Adipose tissue (tissue), 3 donors: ENCODE results near the gene SNX18. TPM values are rescaled to one million over a fixed set of nuclear protein-coding genes. Genes with fewer than 3 reads are reported as not detected.

Experiments
- H3K27ac ChIP-seq: one replicate; pipeline ENCODE4 v1.5.1; 2013; ENCODE audit warnings: low read depth, low read length
- WGBS, 3 donors: extraction: QIAGEN DNeasy Blood & Tissue Kit; methylation state at CpG; one replicate each; pipeline ENCODE4 v1.1.7; 2013; 5-methylcytosine and 5-hydroxymethylcytosine counted together
- polyA plus RNA-seq, 3 donors: library from polyadenylated mRNA; stranded (reverse); fragments of 200-250 nt; gene quantifications; one replicate each; pipeline ENCODE4 v1.2.3, GENCODE V29; 2013
- donor health status: healthy with polysubstance abuse.
- donor health status: Bipolar disorder and iron deficiency.
- donor health status: healthy.

Gene SNX18
- polyA plus RNA-seq, 3 donors, result 4.2 to 15.9 (median 11.2) TPM

GRCh38 chr5:54563083-54563761 lies 45.7 kb downstream of the SNX18 start:
- 59 to 96% (median 76%) methylated on average over 1 of the region's 1 CpG for WGBS, 3 donors
- no peak overlapping the region for H3K27ac ChIP-seq

DNA sequence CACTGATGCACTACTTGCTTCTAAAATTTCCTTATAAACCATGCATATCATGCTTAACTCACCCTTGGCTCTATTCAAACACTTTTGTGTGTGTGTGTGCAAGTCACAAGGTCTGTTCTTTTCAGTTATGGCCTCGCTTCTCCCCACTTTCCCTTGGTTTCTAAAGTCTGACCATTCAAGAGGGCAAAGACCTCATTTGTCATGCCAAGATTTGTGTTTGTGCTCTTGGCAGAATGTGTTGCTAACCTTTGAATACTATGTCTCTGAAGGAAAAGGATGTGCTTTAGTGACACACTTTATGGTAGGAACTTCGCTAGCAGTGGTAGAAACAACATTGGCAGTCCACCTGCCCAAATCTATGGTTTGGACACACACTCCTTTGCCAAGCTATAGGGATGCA lies 50.4 kb downstream of the SNX18 start:
- WGBS, 3 donors, result 91 to 97% (median 92%) methylated on average over 2 of the region's 2 CpGs
- no peak overlapping the region for H3K27ac ChIP-seq

DNA sequence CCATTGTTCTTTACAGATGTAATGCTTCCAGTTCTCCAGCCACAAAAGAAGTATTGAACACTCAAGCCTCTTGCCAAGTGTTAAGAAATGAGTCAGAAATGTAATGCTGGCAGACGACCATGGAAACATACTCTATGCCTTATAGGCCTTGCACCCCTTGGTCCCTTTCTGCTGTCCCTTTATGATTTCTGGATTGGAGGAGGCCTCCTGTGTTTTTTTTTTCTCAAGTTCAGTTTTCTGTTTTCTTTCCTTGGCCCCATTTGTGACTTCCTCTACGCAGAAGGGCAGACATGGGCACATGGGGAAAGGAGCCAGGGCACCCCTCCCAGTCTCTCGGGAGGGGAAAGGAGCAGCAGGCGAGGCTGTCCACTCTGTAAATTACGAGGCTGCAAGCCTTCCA lies 53.4 kb downstream of the SNX18 start:
- no peak overlapping the region for H3K27ac ChIP-seq
- WGBS, 3 donors, result 39 to 69% (median 51%) methylated on average over 5 of the region's 5 CpGs

- WGBS, 3 donors, result 81 to 91% (median 85%) methylated on average over 5 of the region's 5 CpGs
- no peak overlapping the region for H3K27ac ChIP-seq
These were observed 53.9 kb downstream of the SNX18 start for GRCh38 chr5:54571462-54571861.

DNA sequence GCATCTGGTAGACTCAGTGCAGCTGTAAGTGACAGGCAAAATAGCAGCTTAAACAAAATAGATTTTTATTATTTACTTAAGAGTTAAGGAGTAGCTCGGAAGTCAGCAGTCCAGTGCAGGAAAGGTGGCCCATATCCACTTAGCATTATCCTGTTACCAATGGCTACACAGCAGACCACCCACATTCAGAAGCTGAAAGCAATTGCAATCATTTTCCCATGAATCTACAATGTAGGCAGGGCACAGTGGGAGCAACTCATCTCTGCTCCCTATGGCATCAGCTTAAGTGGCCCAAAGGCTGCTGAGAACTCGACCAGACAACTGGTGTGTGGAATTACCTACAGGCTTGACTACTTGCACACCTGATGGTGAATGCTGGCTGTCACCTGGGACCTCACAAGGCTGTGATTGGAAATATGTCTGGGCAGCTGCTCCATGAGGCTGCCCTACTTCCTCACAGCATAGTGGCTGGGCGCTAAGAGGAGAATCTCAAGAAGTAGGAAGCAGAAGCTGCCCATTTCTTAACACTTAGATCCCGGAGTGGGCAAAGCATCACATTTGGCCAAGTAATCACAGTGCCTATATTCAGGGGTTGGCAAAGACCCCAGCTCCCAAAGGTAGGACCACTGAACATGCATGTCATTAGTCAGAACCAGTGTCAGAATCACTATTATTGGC lies 56.4 kb downstream of the SNX18 start:
- no peak overlapping the region for H3K27ac ChIP-seq
- 72 to 76% (median 74%) methylated on average over 4 of the region's 4 CpGs for WGBS, 3 donors

- H3K27ac ChIP-seq, result no peak overlapping the region
- WGBS, 3 donors, result 63 to 95% (median 65%) methylated on average over 5 of the region's 5 CpGs
These were observed 60.0 kb downstream of the SNX18 start for GRCh38 chr5:54577528-54577927.

DNA sequence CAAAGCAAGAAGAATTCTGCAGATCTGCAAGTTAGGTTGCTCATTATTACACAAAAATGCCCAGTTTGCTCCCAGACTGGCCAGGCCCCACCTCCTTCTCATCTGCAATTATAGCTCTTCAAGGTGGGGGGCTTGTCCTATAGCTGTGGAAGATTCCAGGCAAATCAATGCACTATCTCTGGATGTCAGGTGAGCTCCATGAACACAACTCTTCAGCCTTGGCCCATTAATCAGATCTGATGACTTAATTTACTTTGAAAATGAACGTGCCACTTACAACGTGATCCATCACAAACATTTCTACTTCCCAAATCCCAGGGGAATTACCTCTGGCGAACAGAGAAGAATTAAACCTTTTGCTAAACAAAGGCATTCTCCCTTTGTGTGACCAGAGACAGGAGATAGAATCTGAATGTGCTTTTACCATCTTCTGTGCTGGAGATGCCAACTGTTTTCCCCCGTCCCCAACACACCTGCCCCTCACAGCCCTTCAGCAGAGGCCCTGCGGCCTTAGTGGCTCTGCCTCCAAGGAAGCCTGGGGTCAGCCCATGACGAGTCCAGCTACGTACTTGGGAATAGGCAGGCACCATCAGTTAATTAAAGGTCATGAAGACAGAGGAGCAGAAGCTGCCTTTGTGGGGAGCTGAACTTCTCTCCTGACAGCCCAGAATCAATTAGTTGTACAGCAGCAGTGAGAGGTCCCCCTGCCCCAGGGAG lies 60.5 kb downstream of the SNX18 start:
- WGBS, 3 donors, result 82 to 85% (median 83%) methylated on average over 7 of the region's 7 CpGs
- no peak overlapping the region for H3K27ac ChIP-seq

GRCh38 chr5:54579591-54580295 lies 62.2 kb downstream of the SNX18 start:
- WGBS, 3 donors, result 12 to 24% (median 24%) methylated on average over 1 of the region's 1 CpG
- H3K27ac ChIP-seq, result no peak overlapping the region

- H3K27ac ChIP-seq, result no peak overlapping the region
- WGBS, 3 donors, result 25 to 46% (median 30%) methylated on average over 7 of the region's 7 CpGs
These were observed 63.6 kb downstream of the SNX18 start for GRCh38 chr5:54580997-54581811.

DNA sequence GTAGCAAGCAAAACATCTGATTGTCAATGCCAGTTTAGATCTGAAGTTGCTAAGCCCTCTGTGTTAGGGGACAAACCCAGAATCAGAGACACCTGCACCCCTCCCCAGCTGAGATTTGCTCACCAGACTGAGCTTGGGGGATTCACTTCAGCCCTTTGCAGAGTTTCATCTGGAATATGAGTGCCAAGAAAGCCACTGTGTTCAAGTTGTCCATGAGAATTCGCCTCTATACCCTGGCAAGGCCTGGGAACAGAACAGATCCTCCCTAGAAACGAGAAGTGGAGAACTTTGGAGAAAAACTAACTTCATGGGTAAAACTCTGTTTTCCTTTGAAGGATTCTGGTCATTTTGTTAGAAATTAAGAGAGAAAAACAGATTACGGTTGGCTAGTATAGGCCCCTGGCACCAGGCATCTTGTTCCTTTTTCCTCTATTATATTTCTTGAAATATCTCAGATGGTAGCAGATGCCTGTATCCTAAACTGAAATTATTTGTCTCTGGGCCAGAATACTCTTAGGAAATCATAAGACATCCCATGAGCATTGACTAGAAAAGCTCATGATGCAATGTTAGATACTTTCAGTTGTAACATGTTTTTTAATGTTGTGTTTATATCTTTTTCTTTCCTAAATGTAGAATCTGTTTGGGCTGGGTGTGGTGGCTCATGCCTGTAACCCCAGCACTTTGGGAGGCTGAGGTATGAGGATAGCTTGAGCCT lies 64.4 kb downstream of the SNX18 start:
- WGBS, 3 donors, result 58 to 88% (median 62%) methylated on average over 3 of the region's 3 CpGs
- no peak overlapping the region for H3K27ac ChIP-seq

DNA sequence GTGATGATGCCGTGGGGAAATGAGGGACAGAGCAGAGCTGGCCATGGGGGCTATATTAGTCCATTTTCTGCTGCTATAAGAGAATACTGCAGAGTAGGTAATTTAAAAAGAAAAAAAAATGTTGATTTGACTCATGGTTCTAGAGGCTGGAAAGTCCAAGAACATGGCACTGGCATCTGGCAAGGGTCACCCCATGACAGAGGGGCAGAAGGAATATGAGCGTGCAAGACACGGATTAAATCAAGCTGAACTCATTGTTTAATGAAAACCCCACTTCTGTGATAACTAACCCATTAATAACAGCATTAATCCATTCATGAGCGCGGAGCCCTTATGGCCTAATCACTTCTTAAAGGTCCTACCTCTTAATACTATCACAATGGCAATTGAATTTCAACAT lies 68.8 kb downstream of the SNX18 start:
- no peak overlapping the region for H3K27ac ChIP-seq
- WGBS, 3 donors, result 92 to 98% (median 98%) methylated on average over 5 of the region's 5 CpGs

- H3K27ac ChIP-seq, result no peak overlapping the region
- 89 to 95% (median 94%) methylated on average over 4 of the region's 4 CpGs for WGBS, 3 donors
These were observed 72.2 kb downstream of the SNX18 start for GRCh38 chr5:54589786-54590185.

- H3K27ac ChIP-seq, result no peak overlapping the region
- WGBS, 3 donors, result 71 to 93% (median 79%) methylated on average over 3 of the region's 3 CpGs
These were observed 73.3 kb downstream of the SNX18 start for GRCh38 chr5:54590824-54591223.

- H3K27ac ChIP-seq, result no peak overlapping the region
These were observed 76.2 kb downstream of the SNX18 start for GRCh38 chr5:54593779-54594178.

GRCh38 chr5:54594181-54594580 lies 76.6 kb downstream of the SNX18 start:
- H3K27ac ChIP-seq, result no peak overlapping the region

DNA sequence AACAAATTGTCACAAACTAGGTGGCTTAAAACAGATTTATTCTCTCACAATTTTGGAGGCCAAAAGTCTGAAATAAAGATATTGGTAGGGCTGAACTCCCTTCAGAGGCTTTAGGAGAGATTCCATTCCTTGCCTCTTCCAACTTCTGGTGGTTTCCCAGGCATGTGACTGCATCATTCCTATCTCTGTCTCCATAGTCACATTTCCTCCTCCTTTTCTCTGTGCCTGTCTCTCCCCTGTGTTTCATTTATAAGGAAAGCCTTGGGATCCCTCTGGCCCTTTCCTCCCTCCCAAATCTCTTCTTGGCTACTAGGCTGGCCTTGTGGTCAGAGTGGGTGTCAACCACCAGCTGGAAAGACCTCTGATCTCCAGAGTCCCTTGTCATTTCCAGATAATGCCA lies 78.2 kb downstream of the SNX18 start:
- H3K27ac ChIP-seq, result no peak overlapping the region
